Activated T-cell treated with anti-CD3 and anti-CD28 coated beads, Interleukin-2, amount 50 U/mL, for 72 hours (primary cell): ENCODE measurements around the gene CCL18. TPM values are rescaled to one million over a fixed set of nuclear protein-coding genes. Genes with fewer than 3 reads are reported as not detected.
"Not testable (repeated sequence)": the region's sequence is repeated elsewhere in the genome, so short reads cannot be mapped to it uniquely, and the experiment has no call there.

ENCODE experiments used
- ATAC-seq, 2 donors: fragments of 150-1000 bp; cut with Tn5 transposase; replicated peaks in 1 of 2; 2 replicates each; pipeline ENCODE4 v1.10.0; 2021; ENCODE audit warnings: moderate library complexity in 2 of 2, mild to moderate bottlenecking in 1 of 2
- DNase-seq, 2 donors: peaks; one replicate each; pipeline ENCODE4 v3.0.0; 2021 to 2022; ENCODE audit warnings: mixed read lengths in 1 of 2
- H3K27ac Mint-ChIP-seq: one replicate; pipeline ENCODE4 v1.8.0; 2022; ENCODE audit warnings: mild to moderate bottlenecking, moderate library complexity, mixed read lengths
- H3K27me3 Mint-ChIP-seq: one replicate; pipeline ENCODE4 v1.8.0; 2022; ENCODE audit warnings: low read depth, mixed read lengths
- H3K36me3 Mint-ChIP-seq, 2 donors: one replicate each; pipeline ENCODE4 v1.8.0; 2022; ENCODE audit warnings: mixed read lengths in 2 of 2, mild to moderate bottlenecking in 1 of 2; ENCODE audit not compliant: insufficient read depth in 2 of 2
- H3K4me1 Mint-ChIP-seq: one replicate; pipeline ENCODE4 v1.8.0; 2022; ENCODE audit warnings: low read depth, mixed read lengths
- H3K4me3 Mint-ChIP-seq, 2 donors: one replicate each; pipeline ENCODE4 v1.8.0; 2022; ENCODE audit warnings: mild to moderate bottlenecking in 2 of 2, mixed read lengths in 2 of 2, moderate library complexity in 2 of 2
- H3K9me3 Mint-ChIP-seq, 2 donors: one replicate each; pipeline ENCODE4 v1.8.0; 2022; ENCODE audit warnings: mixed read lengths in 2 of 2
- total RNA-seq, 2 donors: library from RNA; stranded (reverse); gene quantifications; one replicate each; pipeline ENCODE4 v1.2.3, GENCODE V29; 2022

The CCL18 gene
- 1 to 10 TPM in 1 of 2 donors, under 1 TPM in 1; 0.48 to 1.5 TPM for total RNA-seq

GRCh38 chr17:36063786-36064541 is at the start of gene CCL18:
Gene CCL18 (plus strand): TSS chr17:36064272. CDS start chr17:36064343, 71 bp downstream.
- no peaks in the 10 kb centered on the region for H3K9me3 Mint-ChIP-seq
- H3K36me3 Mint-ChIP-seq: no peaks in the 10 kb centered on the region
- no peak within 1 kb of the TSS for H3K4me3 Mint-ChIP-seq
- ATAC-seq (no peak), DNase-seq (no peak)
- no peaks in the 10 kb centered on the region for H3K4me1 Mint-ChIP-seq
- H3K27ac Mint-ChIP-seq: peak within 1 kb of the TSS; percentile 62
- H3K27me3 Mint-ChIP-seq: peaks cover 23% of the 10 kb centered on the region

- ATAC-seq: no peak
- no peak for DNase-seq
- Mint-ChIP-seq H3K27ac (no peak overlapping the region), H3K36me3 (no peaks in the 10 kb centered on the region), H3K4me1 (no peaks in the 10 kb centered on the region), H3K9me3 (no peaks in the 10 kb centered on the region), H3K4me3 (no peak overlapping the region), H3K27me3 (peaks cover 32% of the 10 kb centered on the region)
Measured at GRCh38 chr17:36014946-36015345, 49.1 kb upstream of the CCL18 start.

GRCh38 chr17:36015895-36016294 is 48.2 kb upstream of the CCL18 start:
- H3K27ac Mint-ChIP-seq, ATAC-seq, H3K4me1 Mint-ChIP-seq, DNase-seq, H3K9me3 Mint-ChIP-seq, H3K36me3 Mint-ChIP-seq, H3K4me3 Mint-ChIP-seq: not testable (repeated sequence)
- peaks cover 42% of the 10 kb centered on the region for H3K27me3 Mint-ChIP-seq

- peaks cover 48% of the 10 kb centered on the region for H3K27me3 Mint-ChIP-seq
- no peak overlapping the region for H3K27ac Mint-ChIP-seq
- no peak overlapping the region for H3K4me3 Mint-ChIP-seq
- DNase-seq (no peak), ATAC-seq (no peak)
- no peaks in the 10 kb centered on the region for H3K4me1 Mint-ChIP-seq
- no peaks in the 10 kb centered on the region for H3K36me3 Mint-ChIP-seq
- no peaks in the 10 kb centered on the region for H3K9me3 Mint-ChIP-seq
Measured at GRCh38 chr17:36016555-36016954, 47.5 kb upstream of the CCL18 start.

GRCh38 chr17:36017799-36018198 is 46.3 kb upstream of the CCL18 start, which contains the start of gene CCL23:
Gene CCL23 (minus strand): TSS chr17:36017972. CDS start chr17:36017897, 75 bp downstream.
- H3K36me3 Mint-ChIP-seq: no peaks in the 10 kb centered on the region
- H3K4me1 Mint-ChIP-seq: no peaks in the 10 kb centered on the region
- H3K9me3 Mint-ChIP-seq: no peaks in the 10 kb centered on the region
- H3K4me3 Mint-ChIP-seq: no peak within 1 kb of the TSS
- H3K27me3 Mint-ChIP-seq: peaks cover 56% of the 10 kb centered on the region
- no peak within 1 kb of the TSS for H3K27ac Mint-ChIP-seq
- no peak for DNase-seq
- ATAC-seq: no peak

GRCh38 chr17:36019423-36019822 is 44.6 kb upstream of the CCL18 start:
- Mint-ChIP-seq H3K4me1 (no peaks in the 10 kb centered on the region), H3K9me3 (no peaks in the 10 kb centered on the region), H3K27me3 (peaks cover 47% of the 10 kb centered on the region), H3K27ac (no peak overlapping the region), H3K4me3 (no peak overlapping the region), H3K36me3 (no peaks in the 10 kb centered on the region)
- DNase-seq (no peak), ATAC-seq (no peak)

- ATAC-seq (no peak), DNase-seq (no peak)
- Mint-ChIP-seq H3K4me1 (no peaks in the 10 kb centered on the region), H3K4me3 (no peak overlapping the region), H3K27me3 (peaks cover 43% of the 10 kb centered on the region), H3K9me3 (no peaks in the 10 kb centered on the region), H3K36me3 (no peaks in the 10 kb centered on the region), H3K27ac (no peak overlapping the region)
Measured at GRCh38 chr17:36024106-36024869, 39.8 kb upstream of the CCL18 start.

- Mint-ChIP-seq H3K36me3 (no peaks in the 10 kb centered on the region), H3K9me3 (peaks cover 0 to 2% of the 10 kb centered on the region in 2 donors), H3K27me3 (peaks cover 40% of the 10 kb centered on the region), H3K4me3 (no peak overlapping the region), H3K4me1 (no peaks in the 10 kb centered on the region), H3K27ac (no peak overlapping the region)
- ATAC-seq: no peak
- no peak for DNase-seq
Measured at GRCh38 chr17:36027761-36028160, 36.3 kb upstream of the CCL18 start.

GRCh38 chr17:36030956-36031355 is 33.1 kb upstream of the CCL18 start:
- DNase-seq (no peak), ATAC-seq (no peak)
- no peak overlapping the region for H3K27ac Mint-ChIP-seq
- no peak overlapping the region for H3K4me3 Mint-ChIP-seq
- no peaks in the 10 kb centered on the region for H3K36me3 Mint-ChIP-seq
- peaks cover 0 to 2% of the 10 kb centered on the region in 2 donors for H3K9me3 Mint-ChIP-seq
- H3K4me1 Mint-ChIP-seq: no peaks in the 10 kb centered on the region
- peaks cover 50% of the 10 kb centered on the region for H3K27me3 Mint-ChIP-seq

GRCh38 chr17:36034127-36034526 is 29.9 kb upstream of the CCL18 start:
- H3K27ac Mint-ChIP-seq: no peak overlapping the region
- H3K27me3 Mint-ChIP-seq: peaks cover 42% of the 10 kb centered on the region
- no peaks in the 10 kb centered on the region for H3K36me3 Mint-ChIP-seq
- no peaks in the 10 kb centered on the region for H3K4me1 Mint-ChIP-seq
- peaks cover 0 to 2% of the 10 kb centered on the region in 2 donors for H3K9me3 Mint-ChIP-seq
- H3K4me3 Mint-ChIP-seq: no peak overlapping the region
- no peak for ATAC-seq
- no peak for DNase-seq

- H3K9me3 Mint-ChIP-seq: no peaks in the 10 kb centered on the region
- H3K36me3 Mint-ChIP-seq: no peaks in the 10 kb centered on the region
- no peak overlapping the region for H3K4me3 Mint-ChIP-seq
- H3K27me3 Mint-ChIP-seq: peaks cover 21% of the 10 kb centered on the region
- H3K27ac Mint-ChIP-seq: no peak overlapping the region
- DNase-seq: no peak
- ATAC-seq: no peak
- H3K4me1 Mint-ChIP-seq: no peaks in the 10 kb centered on the region
Measured at GRCh38 chr17:36036235-36036634, 27.8 kb upstream of the CCL18 start.

- Mint-ChIP-seq H3K9me3 (peaks cover 14 to 15% of the 10 kb centered on the region in 2 donors), H3K4me3 (no peak overlapping the region), H3K27me3 (peaks cover 23% of the 10 kb centered on the region), H3K36me3 (peaks cover 12 to 14% of the 10 kb centered on the region in 2 donors), H3K4me1 (no peaks in the 10 kb centered on the region), H3K27ac (no peak overlapping the region)
- ATAC-seq (no peak), DNase-seq (no peak)
Measured at GRCh38 chr17:36048066-36048465, 16.0 kb upstream of the CCL18 start.

GRCh38 chr17:36049643-36050042 is 14.4 kb upstream of the CCL18 start:
- Mint-ChIP-seq H3K36me3 (peaks cover 12 to 14% of the 10 kb centered on the region in 2 donors), H3K9me3 (peaks cover 14 to 15% of the 10 kb centered on the region in 2 donors), H3K27me3 (peaks cover 15% of the 10 kb centered on the region), H3K27ac (no peak overlapping the region), H3K4me1 (no peaks in the 10 kb centered on the region), H3K4me3 (no peak overlapping the region)
- ATAC-seq: no peak
- DNase-seq: no peak
